H1 (cell line): ENCODE measurements around the gene ALPK3. TPM values are rescaled to one million over a fixed set of nuclear protein-coding genes. Genes with fewer than 3 reads are reported as not detected.

Experiments
- CTCF ChIA-PET: fragments of 300-600 bp; sonication (Branson Sonifier 250); formaldehyde crosslinking; loops from one replicate; lab custom pipeline; 2021; ENCODE audit not compliant: partially characterized antibody; lab: Charles Lee
- POLR2A ChIA-PET: fragments of 300-600 bp; sonication (Branson Sonifier 250); formaldehyde crosslinking; loops from one replicate; lab custom pipeline; 2021; ENCODE audit warnings: inconsistent platforms; ENCODE audit not compliant: partially characterized antibody; lab: Charles Lee
- DNase-seq, 2 experiments: peaks; one replicate each; pipeline versions ENCODE4 v3.0.0 to v3.0.0-alpha.2; 2010 to 2022; ENCODE audit warnings: low spot score in 2 of 2, low read depth in 1 of 2, mixed read lengths in 1 of 2
- FAIRE-seq: peaks from 2 replicates; lab custom pipeline; 2011; peaks lifted over from hg19 to GRCh38; lab: Jason Lieb, UNC
- H2AFZ ChIP-seq: 2 replicates; pipeline ENCODE4 v1.8.1; 2012; ENCODE audit warnings: low read length, inconsistent platforms
- H2AK5ac ChIP-seq: 2 replicates; pipeline ENCODE4 v1.6.1; 2013; ENCODE audit warnings: low read depth, low read length
- H2BK120ac ChIP-seq: replicated peaks from 2 replicates; pipeline ENCODE3; 2013; ENCODE audit warnings: low read depth, low read length, inconsistent platforms
- H2BK12ac ChIP-seq: 2 replicates; pipeline ENCODE4 v1.6.1; 2013; ENCODE audit warnings: low read depth, low read length
- H2BK15ac ChIP-seq: 2 replicates; pipeline ENCODE4 v1.6.1; 2013; ENCODE audit warnings: low read length
- H2BK20ac ChIP-seq: 2 replicates; pipeline ENCODE4 v1.6.1; 2013; ENCODE audit warnings: low read length
- H2BK5ac ChIP-seq: 2 replicates; pipeline ENCODE4 v1.6.1; 2013; ENCODE audit warnings: low read depth, low read length
- H3K14ac ChIP-seq: 2 replicates; pipeline ENCODE4 v1.6.1; 2013; ENCODE audit warnings: inconsistent platforms; ENCODE audit not compliant: insufficient read length
- H3K18ac ChIP-seq: 2 replicates; pipeline ENCODE4 v1.6.1; 2013; ENCODE audit warnings: low read length; ENCODE audit errors: extremely low read depth
- H3K23ac ChIP-seq: 2 replicates; pipeline ENCODE4 v1.6.1; 2013; ENCODE audit warnings: inconsistent platforms; ENCODE audit not compliant: insufficient read length
- H3K23me2 ChIP-seq: 2 replicates; pipeline ENCODE4 v1.6.1; 2013; ENCODE audit warnings: low read depth, low read length
- H3K27ac ChIP-seq: 2 replicates; pipeline ENCODE4 v1.6.1; 2011; ENCODE audit warnings: low read depth, low read length, inconsistent platforms
- H3K27me3 ChIP-seq, 4 experiments: replicated peaks in 1 of 4; 1 replicate in 1 of 4; 2 replicates in 3 of 4; pipeline versions ENCODE4 v1.6.1 to v1.8.1; 2011 to 2013; ENCODE audit warnings: low read length in 3 of 4, mild to moderate bottlenecking in 3 of 4, inconsistent platforms in 2 of 4, mixed read lengths in 2 of 4, moderate library complexity in 1 of 4; ENCODE audit not compliant: control insufficient read depth in 3 of 4, insufficient read depth in 3 of 4; ENCODE audit errors: extremely low read depth in 1 of 4
- H3K36me3 ChIP-seq, 4 experiments: 2 replicates each; pipeline versions ENCODE4 v1.6.1 to v1.8.1; 2011 to 2013; ENCODE audit warnings: mild to moderate bottlenecking in 4 of 4, low read length in 3 of 4, moderate library complexity in 2 of 4, control low read depth in 1 of 4, inconsistent platforms in 1 of 4; ENCODE audit not compliant: insufficient read depth in 4 of 4, control insufficient read depth in 2 of 4
- H3K4ac ChIP-seq: replicated peaks from 2 replicates; pipeline ENCODE3; 2013; ENCODE audit warnings: low read length, low read depth, mixed read lengths, inconsistent platforms; ENCODE audit not compliant: insufficient read length
- H3K4me1 ChIP-seq, 4 experiments: replicated peaks in 1 of 4; 1 replicate in 1 of 4; 2 replicates in 3 of 4; pipeline versions ENCODE4 v1.6.1 to v1.8.1; 2011 to 2013; ENCODE audit warnings: low read length in 3 of 4, inconsistent platforms in 2 of 4, mixed read lengths in 1 of 4; ENCODE audit not compliant: insufficient read depth in 4 of 4, control insufficient read depth in 3 of 4
- H3K4me2 ChIP-seq, 2 experiments: 2 replicates each; pipeline versions ENCODE4 v1.6.1 to v1.8.1; 2011 to 2013; ENCODE audit warnings: low read depth in 2 of 2, low read length in 2 of 2, control low read depth in 1 of 2, inconsistent platforms in 1 of 2, mild to moderate bottlenecking in 1 of 2; ENCODE audit not compliant: insufficient read depth in 1 of 2
- H3K4me3 ChIP-seq, 4 experiments: fragments of 200-600, 300-600 bp in 1 of 4; sonication (generic), shearing (Covaris generic), sonication (Bioruptor Twin) in 1 of 4; 2 replicates each; pipeline versions ENCODE4 v1.5.1 to v1.8.1; 2011 to 2016; ENCODE audit warnings: low read length in 4 of 4, low read depth in 3 of 4, control low read depth in 2 of 4, inconsistent platforms in 2 of 4, mild to moderate bottlenecking in 2 of 4, mixed read lengths in 1 of 4, moderate library complexity in 1 of 4; ENCODE audit not compliant: insufficient read depth in 2 of 4; ENCODE audit errors: extremely low read depth in 1 of 4
- H3K56ac ChIP-seq: replicated peaks from 2 replicates; pipeline ENCODE3; 2013; ENCODE audit warnings: low read depth, mild to moderate bottlenecking, mixed read lengths, low read length, inconsistent platforms; ENCODE audit not compliant: insufficient read length
- H3K79me1 ChIP-seq: 2 replicates; pipeline ENCODE4 v1.6.1; 2013; ENCODE audit warnings: low read depth, low read length, control low read depth
- H3K79me2 ChIP-seq, 2 experiments: 2 replicates each; pipeline versions ENCODE4 v1.6.1 to v1.8.1; 2012 to 2013; ENCODE audit warnings: low read length in 2 of 2, mild to moderate bottlenecking in 2 of 2, inconsistent platforms in 1 of 2; ENCODE audit not compliant: insufficient read depth in 2 of 2, control insufficient read depth in 1 of 2
- H3K9ac ChIP-seq, 4 experiments: replicated peaks in 1 of 4; 1 replicate in 1 of 4; 2 replicates in 3 of 4; pipeline versions ENCODE4 v1.6.1 to v1.8.1; 2011 to 2013; ENCODE audit warnings: low read depth in 3 of 4, low read length in 3 of 4, control low read depth in 2 of 4, mild to moderate bottlenecking in 2 of 4, moderate library complexity in 2 of 4, inconsistent platforms in 1 of 4; ENCODE audit errors: extremely low read depth in 1 of 4
- H3K9me3 ChIP-seq, 2 experiments: 2 replicates each; pipeline versions ENCODE4 v1.6.1 to v1.8.1; 2012 to 2013; ENCODE audit warnings: mild to moderate bottlenecking in 2 of 2, moderate library complexity in 2 of 2, control low read depth in 1 of 2, inconsistent platforms in 1 of 2, low read depth in 1 of 2, low read length in 1 of 2, mixed read lengths in 1 of 2; ENCODE audit not compliant: insufficient read depth in 2 of 2
- H4K20me1 ChIP-seq, 2 experiments: replicated peaks in 1 of 2; 2 replicates each; pipeline versions ENCODE3 to v1.8.1; 2011 to 2013; ENCODE audit warnings: inconsistent platforms in 2 of 2, low read length in 2 of 2, mild to moderate bottlenecking in 1 of 2; ENCODE audit not compliant: insufficient read depth in 2 of 2, control insufficient read depth in 1 of 2
- H4K5ac ChIP-seq: 2 replicates; pipeline ENCODE4 v1.6.1; 2013; ENCODE audit warnings: low read length, low read depth, mixed read lengths, inconsistent platforms; ENCODE audit not compliant: insufficient read length
- H4K8ac ChIP-seq: 2 replicates; pipeline ENCODE4 v1.8.0; 2013; ENCODE audit warnings: mild to moderate bottlenecking, moderate library complexity, low read length, inconsistent platforms; ENCODE audit not compliant: insufficient read depth; ENCODE audit errors: extremely low read depth
- H4K91ac ChIP-seq: replicated peaks from 2 replicates; pipeline ENCODE3; 2013; ENCODE audit warnings: low read length, mixed read lengths, inconsistent platforms; ENCODE audit not compliant: insufficient read length
- CTBP2 ChIP-seq: IDR thresholded peaks from 2 replicates; pipeline ENCODE4 v1.7.0; 2011; ENCODE audit warnings: borderline replicate concordance, mild to moderate bottlenecking, moderate library complexity, mixed read lengths, low read length; ENCODE audit not compliant: insufficient read depth, insufficient read length
- EGR1 ChIP-seq: IDR thresholded peaks from 2 replicates; pipeline ENCODE4 v1.6.1; 2011; ENCODE audit warnings: low read depth, low read length, borderline replicate concordance
- FOSL1 ChIP-seq: IDR thresholded peaks from 2 replicates; pipeline ENCODE4 v1.6.1; 2011; ENCODE audit warnings: mild to moderate bottlenecking, low read depth, low read length, moderate library complexity; ENCODE audit not compliant: insufficient read depth
- POU5F1 ChIP-seq: IDR thresholded peaks from 2 replicates; pipeline ENCODE4 v1.6.1; 2011; ENCODE audit warnings: low read depth, mild to moderate bottlenecking, low read length, moderate library complexity
- RAD21 ChIP-seq, 2 experiments: IDR thresholded peaks in 1 of 2; conservative IDR thresholded peaks in 1 of 2; 2 replicates each; pipeline ENCODE4 v1.6.1; 2011; ENCODE audit warnings: low read depth in 2 of 2, low read length in 2 of 2, improper control_type of control experiment in 1 of 2, inconsistent platforms in 1 of 2, mild to moderate bottlenecking in 1 of 2, moderate library complexity in 1 of 2
- SIRT6 ChIP-seq: IDR thresholded peaks from one replicate; pipeline ENCODE4 v1.7.1; 2012; ENCODE audit warnings: low read length, inconsistent platforms
- SRF ChIP-seq: IDR thresholded peaks from 2 replicates; pipeline ENCODE4 v1.6.1; 2011; ENCODE audit warnings: mild to moderate bottlenecking, low read depth, low read length, moderate library complexity
- YY1 ChIP-seq: IDR thresholded peaks from 2 replicates; pipeline ENCODE4 v1.6.1; 2011; ENCODE audit warnings: low read depth, mild to moderate bottlenecking, low read length
- WGBS, 2 experiments: shearing (Covaris generic) in 1 of 2; methylation state at CpG; one replicate each; pipeline versions ENCODE4 v1.1.6 to v1.1.7; 2013 to 2015; ENCODE audit warnings: low lambda C conversion rate in 2 of 2, mixed read lengths in 2 of 2, inconsistent platforms in 1 of 2, low coverage in 1 of 2, missing lambda C conversion rate in 1 of 2; ENCODE audit not compliant: insufficient replicate concordance in 2 of 2, insufficient coverage in 1 of 2, insufficient read length in 1 of 2; ENCODE audit errors: extremely low coverage in 1 of 2, missing lambda C conversion rate in 1 of 2; 5-methylcytosine and 5-hydroxymethylcytosine counted together
- polyA plus RNA-seq, 7 experiments: library from polyadenylated mRNA; depleted of rRNA in 3 of 7; stranded (reverse) in 5 of 7; unstranded in 2 of 7; fragments of >200 nt in 5 of 7; fragments of 200-250 nt in 2 of 7; gene quantifications; 1 replicate in 5 of 7; 2 replicates in 1 of 7; 4 replicates in 1 of 7; pipeline versions ENCODE4 v1.2.1 to v1.2.3, GENCODE V29; 2011 to 2013; ENCODE audit warnings: missing spikeins in 2 of 7, mixed read lengths in 2 of 7
- total RNA-seq: library from RNA; stranded (reverse); fragmentation: NEBNext Ultra II Directional; extraction: Animal tissue kit (Norgen Biotek cat#: 25700); gene quantifications from 2 replicates; pipeline ENCODE4 v1.2.1, GENCODE V29; 2021
- TF ChIP-seq, protein P1 (sequence below): IDR thresholded peaks from 2 replicates; pipeline ENCODE4 v1.6.1; 2012; ENCODE audit warnings: inconsistent platforms

The ALPK3 gene
- total and polyA plus RNA-seq, 2 of the 8 experiments (the other 6 are each of a cell fraction or from before 2014, with no cell fraction given) = 4.4 to 19.2 TPM

DNA sequence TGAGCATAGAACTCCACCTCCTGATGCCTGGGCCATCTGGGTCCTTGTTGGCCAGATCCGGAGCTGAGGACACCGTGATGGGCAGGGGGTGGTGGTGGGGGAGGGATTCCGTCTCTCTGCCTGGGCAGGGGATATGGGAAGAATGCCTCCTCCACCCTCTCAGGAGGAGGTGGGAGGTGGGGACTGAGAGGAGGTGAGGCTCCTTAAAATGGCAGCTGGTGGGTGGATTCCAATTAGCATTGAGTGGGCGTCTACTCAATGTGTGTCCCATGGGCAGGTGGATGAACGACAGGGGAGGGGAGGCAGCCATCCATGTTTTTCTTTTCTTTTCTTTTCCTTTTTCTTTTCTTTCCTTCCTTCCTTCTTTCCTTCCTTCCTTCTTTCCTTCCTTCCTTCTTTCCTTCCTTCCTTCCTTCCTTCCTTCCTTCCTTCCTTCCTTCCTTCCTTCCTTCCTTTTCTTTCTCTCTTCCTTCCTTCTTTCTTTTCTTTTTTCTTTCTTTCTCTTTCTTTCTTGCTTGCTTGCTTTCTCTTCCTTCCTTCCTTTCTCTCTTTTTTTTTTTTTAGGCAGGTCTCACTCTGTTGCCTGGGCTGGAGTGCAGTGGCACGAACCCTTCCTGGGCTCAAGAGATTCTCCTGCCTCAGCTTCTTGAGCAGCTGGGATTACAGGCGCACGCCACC, 72.3 kb downstream of the ALPK3 start:
- Histone ChIP-seq H3K9me3 (no peaks in the 10 kb centered on the region), H3K4ac (no peak overlapping the region), H3K79me2 (no peaks in the 10 kb centered on the region), H2BK12ac (no peak overlapping the region), H2BK15ac (no peak overlapping the region), H3K36me3 (no peaks in the 10 kb centered on the region), H2BK20ac (no peak overlapping the region), H3K18ac (no peak overlapping the region; the same call in 1 of the 2 replicates), H4K5ac (no peak overlapping the region), H4K8ac (no peak overlapping the region), H2BK120ac (no peak overlapping the region), H3K27me3 (0 out of 7 replicates have a peak, but pooled peaks cover 0 to 3% (median 0%) of the 10 kb centered on the region in 4 experiments), H3K4me3 (no peak overlapping the region), H2BK5ac (0 out of 2 replicates have a peak overlapping the region, but pooled peaks have one; percentile 35), H3K4me1 (peaks cover 0 to 8% (median 1%) of the 10 kb centered on the region in 4 experiments; a peak in 4 of 7 replicates), H3K23ac (no peak overlapping the region), H3K56ac (no peak overlapping the region), H3K4me2 (no peak overlapping the region), H2AK5ac (no peak overlapping the region), H3K14ac (no peak overlapping the region), H3K9ac (no peak overlapping the region), H4K91ac (no peak overlapping the region), H2AFZ (peak overlapping the region; percentile 43; the same call in 1 of the 2 replicates), H3K23me2 (no peaks in the 10 kb centered on the region), H3K79me1 (no peaks in the 10 kb centered on the region), H4K20me1 (no peaks in the 10 kb centered on the region), H3K27ac (no peak overlapping the region)
- WGBS, 2 experiments = 87% methylated on average over 5 of the region's 8 CpGs; no CpG with 5 or more reads in 1 of the 2 experiments
- DNase-seq (no peak), FAIRE-seq (no peak)
- ChIA-PET POLR2A (no interaction called here), CTCF (interaction anchor here (0.8 to 2.0 kb wide), 4 partner anchors 13 to 302 kb away, joined by 3 to 9 read pairs (median 4); no protein-coding TSS in a partner anchor)
- TF ChIP-seq EGR1 = peak; percentile 78
- TF ChIP-seq CTBP2 = no peak
- TF ChIP-seq, protein P1, sequence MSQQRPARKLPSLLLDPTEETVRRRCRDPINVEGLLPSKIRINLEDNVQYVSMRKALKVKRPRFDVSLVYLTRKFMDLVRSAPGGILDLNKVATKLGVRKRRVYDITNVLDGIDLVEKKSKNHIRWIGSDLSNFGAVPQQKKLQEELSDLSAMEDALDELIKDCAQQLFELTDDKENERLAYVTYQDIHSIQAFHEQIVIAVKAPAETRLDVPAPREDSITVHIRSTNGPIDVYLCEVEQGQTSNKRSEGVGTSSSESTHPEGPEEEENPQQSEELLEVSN = no peak
- no peak for TF ChIP-seq POU5F1
- TF ChIP-seq FOSL1 = no peak
- TF ChIP-seq SIRT6 = no peak
- TF ChIP-seq RAD21 (IDR thresholded peaks at IDR 0.05 in 1 of 2, conservative IDR thresholded peaks at IDR 0.05 in 1 of 2; ENCODE audit: low read depth in 2 of 2, low read length in 2 of 2) = no peak
- 0 out of 2 replicates have a peak, but pooled peaks have one; percentile 39 for TF ChIP-seq YY1
- TF ChIP-seq SRF = no peak
